ENCODE results near the gene MAPK10.
A peak's percentile ranks its signal among the peaks of the same experiment; 100 is the strongest.
"Not testable (repeated sequence)": the region's sequence is repeated elsewhere in the genome, so short reads cannot be mapped to it uniquely, and the experiment has no call there.

Gene MAPK10

DNA sequence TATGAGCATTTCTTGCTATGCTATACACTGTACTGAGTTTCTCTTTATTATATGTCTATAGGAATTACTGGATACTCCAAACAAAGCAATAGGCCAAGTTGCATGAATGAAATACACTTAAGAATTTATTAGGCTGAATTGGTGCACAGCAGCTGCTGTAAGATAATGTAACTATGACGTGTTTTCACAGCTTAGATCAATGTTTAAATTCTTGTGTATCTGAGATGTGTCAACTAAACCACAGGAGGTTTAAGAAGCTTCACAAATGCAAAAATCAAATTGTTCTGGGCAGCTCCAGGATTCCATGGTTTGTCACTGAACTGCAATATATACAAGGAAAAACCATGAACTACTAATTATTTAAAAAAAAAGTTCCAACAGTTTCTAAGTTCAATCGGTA is 156.7 kb downstream of the MAPK10 start:
- TF ChIP-seq, protein P1, sequence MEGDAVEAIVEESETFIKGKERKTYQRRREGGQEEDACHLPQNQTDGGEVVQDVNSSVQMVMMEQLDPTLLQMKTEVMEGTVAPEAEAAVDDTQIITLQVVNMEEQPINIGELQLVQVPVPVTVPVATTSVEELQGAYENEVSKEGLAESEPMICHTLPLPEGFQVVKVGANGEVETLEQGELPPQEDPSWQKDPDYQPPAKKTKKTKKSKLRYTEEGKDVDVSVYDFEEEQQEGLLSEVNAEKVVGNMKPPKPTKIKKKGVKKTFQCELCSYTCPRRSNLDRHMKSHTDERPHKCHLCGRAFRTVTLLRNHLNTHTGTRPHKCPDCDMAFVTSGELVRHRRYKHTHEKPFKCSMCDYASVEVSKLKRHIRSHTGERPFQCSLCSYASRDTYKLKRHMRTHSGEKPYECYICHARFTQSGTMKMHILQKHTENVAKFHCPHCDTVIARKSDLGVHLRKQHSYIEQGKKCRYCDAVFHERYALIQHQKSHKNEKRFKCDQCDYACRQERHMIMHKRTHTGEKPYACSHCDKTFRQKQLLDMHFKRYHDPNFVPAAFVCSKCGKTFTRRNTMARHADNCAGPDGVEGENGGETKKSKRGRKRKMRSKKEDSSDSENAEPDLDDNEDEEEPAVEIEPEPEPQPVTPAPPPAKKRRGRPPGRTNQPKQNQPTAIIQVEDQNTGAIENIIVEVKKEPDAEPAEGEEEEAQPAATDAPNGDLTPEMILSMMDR (IDR thresholded peaks at IDR 0.05; ENCODE audit: low read length, missing control alignments): no peak
- no peak for DNase-seq (ENCODE audit: low read depth)
- no peak overlapping the region for H3K4me3 ChIP-seq (replicated peaks; ENCODE audit: low read depth, low read length)

DNA sequence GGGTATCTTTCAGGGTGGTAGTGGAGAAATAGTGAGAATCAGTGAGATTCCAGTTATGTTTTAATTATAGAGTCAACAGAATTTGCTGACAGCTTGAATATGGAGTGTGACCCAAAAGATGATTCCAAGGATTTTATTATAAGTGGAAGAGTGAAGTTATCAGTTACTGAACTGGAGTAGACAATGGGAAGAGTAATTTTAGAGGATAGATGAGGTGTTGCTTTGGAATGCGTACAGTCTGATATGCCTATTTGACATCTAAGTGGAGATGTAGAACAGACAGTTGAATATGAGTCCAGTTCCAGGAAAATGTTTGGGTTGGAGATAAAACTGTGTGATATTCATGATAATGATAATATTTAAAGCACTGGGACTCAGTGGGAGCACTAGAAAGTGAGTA is 174.2 kb downstream of the MAPK10 start:
- H3K4me3 ChIP-seq (replicated peaks; ENCODE audit: low read depth, low read length): no peak overlapping the region
- DNase-seq (ENCODE audit: low read depth): no peak
- TF ChIP-seq, protein P1 (IDR thresholded peaks at IDR 0.05; ENCODE audit: low read length, missing control alignments): no peak

DNA sequence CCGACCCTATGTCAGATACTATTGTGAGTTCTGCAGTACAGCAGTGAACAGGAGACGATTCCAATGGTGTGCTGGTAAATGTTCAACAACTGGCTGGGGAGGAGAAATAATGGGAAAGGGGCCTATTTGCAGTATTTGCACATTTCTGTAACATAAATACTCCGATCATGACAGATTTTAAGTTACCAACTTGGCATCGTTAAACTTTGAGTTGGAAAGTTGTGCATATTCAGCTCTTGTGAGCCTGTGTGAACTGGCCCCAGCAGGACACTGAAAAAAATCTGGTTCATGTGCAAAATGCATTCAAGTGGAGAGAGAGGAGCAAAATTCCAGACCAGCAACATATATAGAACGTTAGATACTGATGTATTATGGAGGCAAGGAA is 175.0 kb downstream of the MAPK10 start:
- TF ChIP-seq, protein P1 (IDR thresholded peaks at IDR 0.05; ENCODE audit: low read length, missing control alignments): no peak
- no peak overlapping the region for H3K4me3 ChIP-seq (replicated peaks; ENCODE audit: low read depth, low read length)
- no peak for DNase-seq (ENCODE audit: low read depth)

DNA sequence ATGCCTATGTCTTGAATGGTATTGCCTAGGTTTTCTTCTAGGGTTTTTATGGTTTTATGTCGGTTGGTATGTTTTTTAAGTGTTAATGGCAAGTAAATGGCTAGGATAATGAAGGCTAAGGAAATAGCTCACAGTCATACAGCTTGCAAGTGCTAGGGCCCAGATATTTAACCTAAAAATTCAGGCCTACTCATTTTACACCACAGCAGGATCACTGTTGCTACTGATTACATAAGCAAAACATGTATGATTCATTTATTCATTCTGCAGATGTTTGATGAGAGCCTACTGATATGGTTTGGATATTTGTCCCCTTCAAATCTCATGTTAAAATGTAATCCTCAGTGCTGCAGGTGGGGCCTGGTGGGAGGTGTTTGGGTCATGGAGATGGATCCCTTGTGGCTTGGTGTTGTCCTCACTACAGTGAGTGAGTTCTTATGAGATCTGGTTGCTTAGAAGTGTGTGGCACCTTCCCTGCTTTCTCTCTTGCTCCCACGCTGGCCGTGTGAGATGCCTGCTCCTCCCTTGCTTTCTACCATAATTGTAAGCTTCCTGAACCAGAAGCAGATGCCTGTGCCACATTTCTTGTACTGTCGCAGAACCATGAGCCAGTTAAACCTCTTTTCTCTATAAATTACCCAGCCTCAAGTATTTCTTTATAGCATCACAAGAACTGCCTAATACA is 175.5 kb downstream of the MAPK10 start:
- DNase-seq (ENCODE audit: low read depth): peak; percentile 6
- TF ChIP-seq, protein P1 (IDR thresholded peaks at IDR 0.05; ENCODE audit: low read length, missing control alignments): no peak
- no peak overlapping the region for H3K4me3 ChIP-seq (replicated peaks; ENCODE audit: low read depth, low read length)

DNA sequence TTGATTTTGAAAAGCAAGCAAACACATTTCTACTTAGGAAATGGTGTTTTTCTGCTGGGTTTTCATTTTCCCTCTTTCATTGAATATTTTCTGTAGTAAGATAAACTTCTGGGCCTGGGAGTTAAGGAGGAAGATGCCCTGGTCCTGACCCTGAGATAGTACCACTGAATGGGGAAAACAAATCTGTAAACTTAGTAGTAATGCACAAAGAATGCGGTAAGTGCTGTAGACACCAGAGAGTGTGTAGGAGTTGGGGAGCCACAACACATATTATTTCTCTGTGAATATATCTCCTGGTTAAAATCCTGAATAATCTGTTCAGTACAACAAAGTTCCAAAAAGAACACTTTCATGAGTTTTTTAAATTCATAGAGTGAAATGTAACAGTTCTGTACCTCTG is 178.3 kb downstream of the MAPK10 start:
- peak; percentile 45 for DNase-seq (ENCODE audit: low read depth)
- TF ChIP-seq, protein P1 (IDR thresholded peaks at IDR 0.05; ENCODE audit: low read length, missing control alignments): no peak
- no peak overlapping the region for H3K4me3 ChIP-seq (replicated peaks; ENCODE audit: low read depth, low read length)

DNA sequence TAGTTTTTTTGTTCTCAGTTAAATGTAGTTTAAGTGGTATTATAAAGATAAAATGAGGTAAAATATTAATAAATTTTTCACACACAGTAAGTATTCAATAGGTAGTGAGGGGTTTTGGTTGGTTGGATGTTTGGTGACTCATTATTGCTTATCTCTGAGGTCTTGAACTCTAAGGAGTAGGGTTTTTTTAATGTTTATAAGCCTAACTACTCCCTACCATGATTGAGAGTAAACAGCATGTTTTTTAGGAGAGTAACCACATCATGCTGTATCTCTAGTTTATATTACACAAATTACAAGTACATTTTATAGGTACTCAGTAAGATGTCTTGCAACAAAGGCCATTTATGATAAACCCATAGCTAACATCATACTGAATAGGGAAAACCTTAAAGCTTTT is 181.6 kb downstream of the MAPK10 start:
- no peak for DNase-seq (ENCODE audit: low read depth)
- TF ChIP-seq, protein P1 (IDR thresholded peaks at IDR 0.05; ENCODE audit: low read length, missing control alignments): no peak
- H3K4me3 ChIP-seq (replicated peaks; ENCODE audit: low read depth, low read length): no peak overlapping the region

DNA sequence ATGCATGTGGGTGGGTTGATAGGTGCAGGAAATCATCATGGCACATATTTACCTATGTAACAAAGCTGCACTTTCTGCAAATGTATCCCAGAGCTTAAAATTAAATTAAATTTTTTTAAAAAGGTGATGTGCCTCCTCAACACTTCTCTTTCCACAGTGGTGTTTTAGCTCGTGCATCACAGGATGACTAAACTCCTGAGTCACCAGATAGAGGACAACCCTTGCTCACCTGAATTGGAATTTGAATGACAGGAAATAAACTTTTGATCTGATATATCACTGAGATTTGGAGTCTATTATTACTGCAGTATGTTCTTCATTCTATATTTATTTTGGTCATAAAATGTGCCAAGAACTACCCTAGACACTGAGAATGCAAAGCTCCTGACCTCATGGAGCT is 185.3 kb downstream of the MAPK10 start:
- DNase-seq (ENCODE audit: low read depth): no peak
- TF ChIP-seq, protein P1 (IDR thresholded peaks at IDR 0.05; ENCODE audit: low read length, missing control alignments): no peak
- H3K4me3 ChIP-seq (replicated peaks; ENCODE audit: low read depth, low read length): no peak overlapping the region

DNA sequence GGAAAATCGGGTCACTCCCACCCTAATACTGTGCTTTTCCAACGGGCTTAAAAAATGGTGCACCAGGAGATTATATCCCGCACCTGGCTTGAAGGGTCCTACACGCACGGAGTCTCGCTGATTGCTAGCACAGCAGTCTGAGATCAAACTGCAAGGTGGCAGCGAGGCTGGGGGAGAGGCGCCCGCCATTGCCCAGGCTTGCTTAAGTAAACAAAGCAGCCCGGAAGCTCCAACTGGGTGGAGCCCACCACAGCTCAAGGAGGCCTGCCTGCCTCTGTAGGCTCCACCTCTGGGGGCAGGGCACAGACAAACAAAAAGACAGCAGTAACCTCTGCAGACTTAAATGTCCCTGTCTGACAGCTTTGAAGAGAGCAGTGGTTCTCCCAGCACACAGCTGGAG is 191.5 kb downstream of the MAPK10 start:
- not testable (repeated sequence) for H3K4me3 ChIP-seq (replicated peaks; ENCODE audit: low read depth, low read length); DNase-seq (ENCODE audit: low read depth)
